PC-3 (cell line): ENCODE results near the gene MYL10.

Source experiments
- EZH2 ChIP-seq: fragments of 300-600 bp; sonication (generic); IDR thresholded peaks from one replicate; pipeline ENCODE4 v1.6.1; 2017; ENCODE audit warnings: antibody characterized with exemption, mild to moderate bottlenecking, low read length; ENCODE audit not compliant: unreplicated experiment
- EZH2phosphoT487 ChIP-seq: fragments of 300-600 bp; sonication (generic); IDR thresholded peaks from 2 replicates; pipeline ENCODE4 v1.6.1; 2018; ENCODE audit warnings: mild to moderate bottlenecking, antibody characterized with exemption, low read length, borderline replicate concordance
- TF ChIP-seq, protein P1 (sequence below): fragments of 300-600 bp; sonication (generic); conservative IDR thresholded peaks from 2 replicates; pipeline ENCODE4 v1.5.1; 2017; ENCODE audit warnings: antibody characterized with exemption, low read depth, mild to moderate bottlenecking, low read length

DNA sequence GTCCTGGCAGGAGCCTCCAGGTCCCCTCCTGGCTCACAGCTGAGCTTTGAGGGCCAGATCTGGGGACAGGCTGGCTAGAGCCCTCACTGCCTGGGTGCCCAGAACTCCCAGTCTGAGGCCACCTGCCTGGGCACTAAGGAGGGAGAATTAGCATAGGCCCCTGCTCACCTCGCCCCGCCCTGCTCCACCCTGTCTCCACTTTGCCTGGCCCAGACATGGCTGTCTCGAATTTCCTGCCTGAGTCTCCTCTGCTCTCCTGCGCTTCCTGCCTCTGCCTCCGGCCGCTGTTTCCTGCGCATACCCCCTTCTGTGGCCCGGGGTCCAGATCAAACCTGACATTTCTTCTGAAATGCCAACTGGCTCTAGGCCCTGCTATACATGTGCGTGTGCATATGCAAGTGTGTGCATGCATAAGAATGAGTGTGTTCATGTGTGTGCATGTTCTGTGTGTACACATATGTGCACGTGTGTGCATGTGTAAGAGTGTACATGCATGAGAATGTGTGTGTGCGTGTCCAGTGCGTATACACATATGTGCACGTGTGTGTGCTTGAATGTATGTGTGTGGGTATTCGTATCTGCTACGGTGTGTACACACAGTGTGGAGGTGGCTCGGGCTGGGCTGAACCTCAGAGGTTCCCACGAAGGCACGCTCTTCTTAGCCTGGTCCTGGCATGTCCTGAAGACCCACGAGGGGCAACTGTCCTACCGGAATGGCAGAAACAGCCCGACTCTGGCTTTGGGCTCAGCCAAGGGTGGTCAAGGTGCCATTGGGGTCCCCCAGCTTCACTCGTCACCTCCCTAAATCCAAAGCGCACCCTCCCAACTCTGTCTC is 64.9 kb downstream of the MYL10 start:
- TF ChIP-seq, protein P1, sequence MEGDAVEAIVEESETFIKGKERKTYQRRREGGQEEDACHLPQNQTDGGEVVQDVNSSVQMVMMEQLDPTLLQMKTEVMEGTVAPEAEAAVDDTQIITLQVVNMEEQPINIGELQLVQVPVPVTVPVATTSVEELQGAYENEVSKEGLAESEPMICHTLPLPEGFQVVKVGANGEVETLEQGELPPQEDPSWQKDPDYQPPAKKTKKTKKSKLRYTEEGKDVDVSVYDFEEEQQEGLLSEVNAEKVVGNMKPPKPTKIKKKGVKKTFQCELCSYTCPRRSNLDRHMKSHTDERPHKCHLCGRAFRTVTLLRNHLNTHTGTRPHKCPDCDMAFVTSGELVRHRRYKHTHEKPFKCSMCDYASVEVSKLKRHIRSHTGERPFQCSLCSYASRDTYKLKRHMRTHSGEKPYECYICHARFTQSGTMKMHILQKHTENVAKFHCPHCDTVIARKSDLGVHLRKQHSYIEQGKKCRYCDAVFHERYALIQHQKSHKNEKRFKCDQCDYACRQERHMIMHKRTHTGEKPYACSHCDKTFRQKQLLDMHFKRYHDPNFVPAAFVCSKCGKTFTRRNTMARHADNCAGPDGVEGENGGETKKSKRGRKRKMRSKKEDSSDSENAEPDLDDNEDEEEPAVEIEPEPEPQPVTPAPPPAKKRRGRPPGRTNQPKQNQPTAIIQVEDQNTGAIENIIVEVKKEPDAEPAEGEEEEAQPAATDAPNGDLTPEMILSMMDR = no peak
- no peak for TF ChIP-seq EZH2
- TF ChIP-seq EZH2phosphoT487 = no peak
